ENCODE measurements around the gene BDKRB2. TPM values are rescaled to one million over a fixed set of nuclear protein-coding genes. Genes with fewer than 3 reads are reported as not detected.

The BDKRB2 gene
- total and polyA plus RNA-seq, 2 of the 8 experiments (the other 6 are each of a cell fraction or from before 2014, with no cell fraction given): 0.13 to 0.21 TPM

- TF ChIP-seq TEAD4 (IDR thresholded peaks at IDR 0.05; ENCODE audit: low read depth, low read length) (no peak), BRCA1 (IDR thresholded peaks at IDR 0.05; ENCODE audit: low read depth, low read length) (no peak)
Observed at GRCh38 chr14:96160913-96161310, 43.7 kb upstream of the BDKRB2 start (continued).

Data from H1 (cell line).